WTC11 (cell line): ENCODE data around the gene CAMK2D. TPM values are rescaled to one million over a fixed set of nuclear protein-coding genes. Genes with fewer than 3 reads are reported as not detected.

Experiments used
- ATAC-seq: fragments of 200-7000 bp; cut with Tn5 transposase; 2 replicates; pipeline ENCODE4 v1.10.0; 2021; ENCODE audit warnings: mild to moderate bottlenecking, moderate library complexity
- CTCF ChIA-PET: fragments of 300-600 bp; sonication (Branson Sonifier 250); formaldehyde crosslinking; loops from one replicate; lab custom pipeline; 2021; ENCODE audit warnings: antibody characterized with exemption; lab: Charles Lee
- POLR2A ChIA-PET: fragments of 350-600 bp; sonication (Branson Sonifier 250); formaldehyde crosslinking; loops from one replicate; lab custom pipeline; 2021; ENCODE audit warnings: antibody characterized with exemption; lab: Charles Lee
- DNase-seq: peaks from one replicate; pipeline ENCODE4 v3.0.0; 2021; ENCODE audit warnings: low spot score
- H3K27ac Mint-ChIP-seq: 2 replicates; pipeline ENCODE4 v1.8.0; 2021; ENCODE audit warnings: mixed read lengths
- H3K27me3 Mint-ChIP-seq: 2 replicates; pipeline ENCODE4 v1.8.0; 2021; ENCODE audit warnings: low read depth, mild to moderate bottlenecking, moderate library complexity, mixed read lengths
- H3K36me3 Mint-ChIP-seq: 2 replicates; pipeline ENCODE4 v1.8.0; 2021; ENCODE audit warnings: mixed read lengths
- H3K4me1 Mint-ChIP-seq: 2 replicates; pipeline ENCODE4 v1.8.0; 2022; ENCODE audit warnings: mixed read lengths
- H3K4me3 Mint-ChIP-seq: 2 replicates; pipeline ENCODE4 v1.8.0; 2021; ENCODE audit warnings: mild to moderate bottlenecking, moderate library complexity, mixed read lengths
- H3K9me3 Mint-ChIP-seq: 2 replicates; pipeline ENCODE4 v1.8.0; 2021; ENCODE audit warnings: mixed read lengths
- ESRRA ChIP-seq: sonication (generic); formaldehyde crosslinking; IDR thresholded peaks from 2 replicates; pipeline ENCODE4 v1.8.1; 2022; ENCODE audit warnings: mild to moderate bottlenecking, missing genetic modification reagents, borderline replicate concordance
- ETV6 ChIP-seq: sonication (generic); formaldehyde crosslinking; IDR thresholded peaks from 2 replicates; pipeline ENCODE4 v1.8.1; 2022; ENCODE audit warnings: mild to moderate bottlenecking, missing genetic modification reagents
- GABPB1 ChIP-seq: sonication (generic); formaldehyde crosslinking; IDR thresholded peaks from 2 replicates; pipeline ENCODE4 v1.8.1; 2023; ENCODE audit warnings: mild to moderate bottlenecking, missing genetic modification reagents
- GTF2I ChIP-seq: fragments of 250-450 bp; sonication (Bioruptor Pico); conservative IDR thresholded peaks from 2 replicates; pipeline ENCODE4 v1.4.0; 2021; ENCODE audit warnings: mild to moderate bottlenecking
- JAZF1 ChIP-seq: fragments of 250-450 bp; sonication (Bioruptor Pico); IDR thresholded peaks from 2 replicates; pipeline ENCODE4 v1.9.0; 2021; ENCODE audit warnings: moderate library complexity, mild to moderate bottlenecking, inconsistent platforms
- NFE2L1 ChIP-seq: sonication (generic); formaldehyde crosslinking; IDR thresholded peaks from 2 replicates; pipeline ENCODE4 v1.8.1; 2023; ENCODE audit warnings: missing genetic modification reagents
- NR3C1 ChIP-seq: sonication (generic); formaldehyde crosslinking; conservative IDR thresholded peaks from 2 replicates; pipeline ENCODE4 v1.8.1; 2023; ENCODE audit warnings: low read depth, mild to moderate bottlenecking, missing genetic modification reagents
- PRRX2 ChIP-seq: fragments of 250-450 bp; sonication (Bioruptor Pico); IDR thresholded peaks from 2 replicates; pipeline ENCODE4 v1.8.0; 2021; ENCODE audit warnings: mild to moderate bottlenecking
- SMAD4 ChIP-seq: sonication (generic); formaldehyde crosslinking; IDR thresholded peaks from 2 replicates; pipeline ENCODE4 v1.8.0; 2022; ENCODE audit warnings: mild to moderate bottlenecking, missing genetic modification reagents
- TCF7 ChIP-seq: sonication (generic); formaldehyde crosslinking; IDR thresholded peaks from 2 replicates; pipeline ENCODE4 v1.8.0; 2022; ENCODE audit warnings: mild to moderate bottlenecking, low read depth, missing genetic modification reagents, moderate library complexity
- ZBTB21 ChIP-seq: sonication (generic); formaldehyde crosslinking; IDR thresholded peaks from 2 replicates; pipeline ENCODE4 v1.8.1; 2023; ENCODE audit warnings: mild to moderate bottlenecking, missing genetic modification reagents, borderline replicate concordance
- ZNF232 ChIP-seq: sonication (generic); formaldehyde crosslinking; IDR thresholded peaks from 2 replicates; pipeline ENCODE4 v1.8.0; 2022; ENCODE audit warnings: mild to moderate bottlenecking, missing genetic modification reagents
- ZNF263 ChIP-seq: sonication (generic); formaldehyde crosslinking; IDR thresholded peaks from 2 replicates; pipeline ENCODE4 v1.8.1; 2022; ENCODE audit warnings: low read depth, mild to moderate bottlenecking, moderate library complexity, missing genetic modification reagents
- ZNF317 ChIP-seq: sonication (generic); formaldehyde crosslinking; IDR thresholded peaks from 2 replicates; pipeline ENCODE4 v1.8.1; 2023; ENCODE audit warnings: low read depth, mild to moderate bottlenecking, moderate library complexity, missing genetic modification reagents, borderline replicate concordance
- total RNA-seq: library from RNA; stranded (reverse); gene quantifications from 3 replicates; pipeline ENCODE4 v1.2.3, GENCODE V29; 2021
- TF ChIP-seq, protein P1 (sequence below): sonication (generic); formaldehyde crosslinking; IDR thresholded peaks from 2 replicates; pipeline ENCODE4 v1.8.1; 2023; ENCODE audit warnings: mild to moderate bottlenecking, missing genetic modification reagents
- TF ChIP-seq, protein P2 (sequence below): sonication (generic); formaldehyde crosslinking; IDR thresholded peaks from 2 replicates; pipeline ENCODE4 v1.8.0; 2022; ENCODE audit warnings: mild to moderate bottlenecking, missing genetic modification reagents
- TF ChIP-seq, protein P3 (sequence below): sonication (generic); formaldehyde crosslinking; IDR thresholded peaks from 2 replicates; pipeline ENCODE4 v1.8.1; 2022; ENCODE audit warnings: low read depth, mild to moderate bottlenecking, moderate library complexity, missing genetic modification reagents, borderline replicate concordance
- TF ChIP-seq, protein P4 (sequence below): sonication (generic); formaldehyde crosslinking; conservative IDR thresholded peaks from 2 replicates; pipeline ENCODE4 v1.8.1; 2022; ENCODE audit warnings: mild to moderate bottlenecking, missing genetic modification reagents
- TF ChIP-seq, protein P5 (sequence below): sonication (generic); formaldehyde crosslinking; IDR thresholded peaks from 2 replicates; pipeline ENCODE4 v1.8.0; 2023; ENCODE audit warnings: missing genetic modification reagents
- TF ChIP-seq, protein P6 (sequence below): sonication (generic); formaldehyde crosslinking; IDR thresholded peaks from 2 replicates; pipeline ENCODE4 v1.8.0; 2023; ENCODE audit warnings: missing genetic modification reagents, mild to moderate bottlenecking, borderline replicate concordance
- TF ChIP-seq, protein P7 (sequence below): fragments of 250-450 bp; sonication (Bioruptor Pico); IDR thresholded peaks from 2 replicates; pipeline ENCODE4 v1.9.0; 2021; ENCODE audit warnings: moderate library complexity, mild to moderate bottlenecking, inconsistent platforms, borderline replicate concordance

Gene CAMK2D
- total RNA-seq, 1 experiment from 2014 or later: 16.5 TPM

DNA sequence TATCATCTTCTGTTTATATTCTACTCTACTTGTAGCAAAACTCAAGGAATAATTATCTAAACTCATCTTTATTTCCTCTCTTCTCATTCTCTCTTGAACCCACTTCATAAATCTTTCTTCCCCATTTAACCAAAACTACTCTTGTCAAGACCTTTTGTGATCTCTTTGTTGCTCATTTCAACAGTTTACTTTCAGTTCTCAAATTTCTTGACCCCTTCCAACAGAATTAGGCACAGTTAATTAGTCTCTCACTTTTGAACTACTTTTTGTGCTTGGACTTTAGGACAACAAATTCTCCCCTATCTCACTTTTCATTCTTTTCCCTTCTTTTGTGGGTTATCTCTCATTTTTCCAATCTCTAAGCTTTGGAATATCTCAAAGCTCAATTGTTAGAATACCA, 27.4 kb upstream of the CAMK2D start (continued):
- TF ChIP-seq, protein P1, sequence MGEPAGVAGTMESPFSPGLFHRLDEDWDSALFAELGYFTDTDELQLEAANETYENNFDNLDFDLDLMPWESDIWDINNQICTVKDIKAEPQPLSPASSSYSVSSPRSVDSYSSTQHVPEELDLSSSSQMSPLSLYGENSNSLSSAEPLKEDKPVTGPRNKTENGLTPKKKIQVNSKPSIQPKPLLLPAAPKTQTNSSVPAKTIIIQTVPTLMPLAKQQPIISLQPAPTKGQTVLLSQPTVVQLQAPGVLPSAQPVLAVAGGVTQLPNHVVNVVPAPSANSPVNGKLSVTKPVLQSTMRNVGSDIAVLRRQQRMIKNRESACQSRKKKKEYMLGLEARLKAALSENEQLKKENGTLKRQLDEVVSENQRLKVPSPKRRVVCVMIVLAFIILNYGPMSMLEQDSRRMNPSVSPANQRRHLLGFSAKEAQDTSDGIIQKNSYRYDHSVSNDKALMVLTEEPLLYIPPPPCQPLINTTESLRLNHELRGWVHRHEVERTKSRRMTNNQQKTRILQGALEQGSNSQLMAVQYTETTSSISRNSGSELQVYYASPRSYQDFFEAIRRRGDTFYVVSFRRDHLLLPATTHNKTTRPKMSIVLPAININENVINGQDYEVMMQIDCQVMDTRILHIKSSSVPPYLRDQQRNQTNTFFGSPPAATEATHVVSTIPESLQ (CRISPR knock-in tag): no peak
- no peak for TF ChIP-seq JAZF1 (CRISPR knock-in tag)

DNA sequence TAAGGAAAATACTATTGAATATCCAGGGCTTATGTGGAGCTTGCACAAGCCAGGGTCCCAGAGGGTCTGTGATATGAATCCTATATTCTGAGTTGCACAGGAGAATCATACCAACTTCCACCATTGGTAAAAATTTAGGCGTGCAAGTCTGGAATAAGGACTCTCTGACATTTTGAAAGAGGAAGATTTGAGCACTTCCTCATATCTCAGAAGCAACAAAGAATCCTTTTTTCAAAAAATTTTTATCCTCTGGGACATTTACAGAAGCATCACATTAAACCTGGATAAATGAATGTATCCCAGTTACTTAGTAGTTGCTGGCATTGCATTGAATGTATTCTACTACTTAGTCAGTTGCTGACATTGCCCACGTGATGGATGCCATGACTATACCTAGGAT, 24.2 kb upstream of the CAMK2D start:
- Mint-ChIP-seq H3K27me3 (no peaks in the 10 kb centered on the region), H3K4me1 (no peaks in the 10 kb centered on the region)
- no peak for TF ChIP-seq GTF2I (CRISPR knock-in tag)
- TF ChIP-seq, protein P2, sequence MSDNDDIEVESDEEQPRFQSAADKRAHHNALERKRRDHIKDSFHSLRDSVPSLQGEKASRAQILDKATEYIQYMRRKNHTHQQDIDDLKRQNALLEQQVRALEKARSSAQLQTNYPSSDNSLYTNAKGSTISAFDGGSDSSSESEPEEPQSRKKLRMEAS (CRISPR knock-in tag): no peak
- no peak for TF ChIP-seq ZNF263 (CRISPR knock-in tag)
- TF ChIP-seq, all 79 proteins: peak for 0
- 0 out of 2 replicates have a peak, but pooled peaks cover 4% of the 10 kb centered on the region for H3K9me3 Mint-ChIP-seq
- no peak overlapping the region for H3K4me3 Mint-ChIP-seq
- ChIA-PET POLR2A (no interaction called here), CTCF (no interaction called here)
- no peak overlapping the region for H3K27ac Mint-ChIP-seq
- DNase-seq: no peak
- ATAC-seq: no peak
- no peaks in the 10 kb centered on the region for H3K36me3 Mint-ChIP-seq

DNA sequence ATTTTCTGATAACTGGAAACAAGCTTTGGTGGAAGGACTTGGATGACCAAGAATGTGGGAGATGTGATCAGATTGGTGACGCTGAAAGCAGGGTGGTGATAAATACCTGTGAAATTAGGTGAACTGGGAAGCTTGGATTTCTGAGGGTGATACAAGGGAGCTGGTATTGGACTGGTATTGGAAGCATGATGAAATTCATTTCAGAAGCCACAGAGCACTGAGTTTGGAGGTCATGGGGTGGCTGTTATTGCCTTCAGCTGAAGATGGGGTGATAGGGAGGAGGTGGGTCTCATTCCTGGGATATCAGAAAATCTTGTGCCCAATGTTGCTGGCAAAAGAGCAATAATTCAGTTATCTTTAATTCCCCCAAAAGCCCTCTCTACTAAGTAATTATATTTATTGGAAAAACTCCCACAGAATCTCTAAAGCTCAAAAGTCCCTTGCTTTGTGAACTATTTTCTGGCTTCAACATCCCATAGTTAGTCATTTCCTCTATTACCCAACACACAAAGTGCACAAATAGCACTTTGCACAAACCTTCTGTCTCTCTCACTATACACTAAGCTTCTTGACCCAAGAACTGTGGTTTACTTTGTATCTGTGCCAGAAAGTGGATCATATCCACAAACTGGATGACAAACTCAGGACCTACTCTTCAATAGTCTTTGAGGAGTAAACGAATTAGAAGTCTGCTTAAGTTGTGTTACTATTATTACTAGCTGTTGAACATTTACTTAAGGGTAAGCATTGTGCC, 23.1 kb upstream of the CAMK2D start:
- H3K27me3 Mint-ChIP-seq: no peaks in the 10 kb centered on the region
- CTCF ChIA-PET: no interaction called here
- DNase-seq (no peak), ATAC-seq (no peak)
- H3K36me3 Mint-ChIP-seq: no peaks in the 10 kb centered on the region
- no peak overlapping the region for H3K4me3 Mint-ChIP-seq
- POLR2A ChIA-PET: no interaction called here
- H3K9me3 Mint-ChIP-seq: 0 out of 2 replicates have a peak, but pooled peaks cover 4% of the 10 kb centered on the region
- H3K4me1 Mint-ChIP-seq: no peaks in the 10 kb centered on the region
- no peak overlapping the region for H3K27ac Mint-ChIP-seq
- TF ChIP-seq, protein P3, sequence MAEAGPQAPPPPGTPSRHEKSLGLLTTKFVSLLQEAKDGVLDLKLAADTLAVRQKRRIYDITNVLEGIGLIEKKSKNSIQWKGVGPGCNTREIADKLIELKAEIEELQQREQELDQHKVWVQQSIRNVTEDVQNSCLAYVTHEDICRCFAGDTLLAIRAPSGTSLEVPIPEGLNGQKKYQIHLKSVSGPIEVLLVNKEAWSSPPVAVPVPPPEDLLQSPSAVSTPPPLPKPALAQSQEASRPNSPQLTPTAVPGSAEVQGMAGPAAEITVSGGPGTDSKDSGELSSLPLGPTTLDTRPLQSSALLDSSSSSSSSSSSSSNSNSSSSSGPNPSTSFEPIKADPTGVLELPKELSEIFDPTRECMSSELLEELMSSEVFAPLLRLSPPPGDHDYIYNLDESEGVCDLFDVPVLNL: no peak
- TF ChIP-seq GABPB1: 0 out of 2 replicates have a peak, but pooled peaks have one; percentile 46
- no peak for TF ChIP-seq PRRX2 (CRISPR knock-in tag)

DNA sequence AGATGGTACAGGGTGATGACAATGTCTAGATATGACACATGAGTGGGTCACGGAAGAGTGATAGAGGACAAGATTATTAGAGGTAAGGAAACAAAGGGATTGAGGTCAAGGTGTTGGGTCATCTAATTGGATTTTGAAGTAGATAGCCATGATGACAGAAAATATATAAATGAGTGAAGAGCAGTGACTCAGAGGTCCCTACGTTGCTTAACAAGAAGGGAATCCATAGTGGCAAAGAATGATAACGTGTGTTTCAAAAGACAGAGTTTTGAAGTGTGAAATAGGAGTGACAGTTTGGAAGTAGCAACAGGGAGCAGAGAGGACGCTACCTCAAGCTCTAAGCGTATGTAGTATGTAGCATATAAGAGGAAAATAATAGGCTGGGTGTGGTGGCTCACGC, 22.2 kb upstream of the CAMK2D start:
- Mint-ChIP-seq H3K4me1 (no peaks in the 10 kb centered on the region), H3K9me3 (0 out of 2 replicates have a peak, but pooled peaks cover 4% of the 10 kb centered on the region), H3K27me3 (no peaks in the 10 kb centered on the region), H3K4me3 (no peak overlapping the region), H3K27ac (no peak overlapping the region), H3K36me3 (no peaks in the 10 kb centered on the region)
- TF ChIP-seq, protein P4, sequence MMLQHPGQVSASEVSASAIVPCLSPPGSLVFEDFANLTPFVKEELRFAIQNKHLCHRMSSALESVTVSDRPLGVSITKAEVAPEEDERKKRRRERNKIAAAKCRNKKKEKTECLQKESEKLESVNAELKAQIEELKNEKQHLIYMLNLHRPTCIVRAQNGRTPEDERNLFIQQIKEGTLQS: no peak
- TF ChIP-seq, protein P5, sequence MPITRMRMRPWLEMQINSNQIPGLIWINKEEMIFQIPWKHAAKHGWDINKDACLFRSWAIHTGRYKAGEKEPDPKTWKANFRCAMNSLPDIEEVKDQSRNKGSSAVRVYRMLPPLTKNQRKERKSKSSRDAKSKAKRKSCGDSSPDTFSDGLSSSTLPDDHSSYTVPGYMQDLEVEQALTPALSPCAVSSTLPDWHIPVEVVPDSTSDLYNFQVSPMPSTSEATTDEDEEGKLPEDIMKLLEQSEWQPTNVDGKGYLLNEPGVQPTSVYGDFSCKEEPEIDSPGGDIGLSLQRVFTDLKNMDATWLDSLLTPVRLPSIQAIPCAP (CRISPR knock-in tag): no peak
- TF ChIP-seq TCF7 (CRISPR knock-in tag) (no peak), ESRRA (CRISPR knock-in tag) (no peak), ZNF232 (CRISPR knock-in tag) (no peak), PRRX2 (CRISPR knock-in tag) (no peak), SMAD4 (CRISPR knock-in tag) (no peak), NFE2L1 (CRISPR knock-in tag) (no peak), ZBTB21 (CRISPR knock-in tag) (no peak), NR3C1 (CRISPR knock-in tag) (no peak), GABPB1 (no peak), ETV6 (CRISPR knock-in tag) (no peak), ZNF317 (CRISPR knock-in tag) (no peak)
- TF ChIP-seq, protein P6, sequence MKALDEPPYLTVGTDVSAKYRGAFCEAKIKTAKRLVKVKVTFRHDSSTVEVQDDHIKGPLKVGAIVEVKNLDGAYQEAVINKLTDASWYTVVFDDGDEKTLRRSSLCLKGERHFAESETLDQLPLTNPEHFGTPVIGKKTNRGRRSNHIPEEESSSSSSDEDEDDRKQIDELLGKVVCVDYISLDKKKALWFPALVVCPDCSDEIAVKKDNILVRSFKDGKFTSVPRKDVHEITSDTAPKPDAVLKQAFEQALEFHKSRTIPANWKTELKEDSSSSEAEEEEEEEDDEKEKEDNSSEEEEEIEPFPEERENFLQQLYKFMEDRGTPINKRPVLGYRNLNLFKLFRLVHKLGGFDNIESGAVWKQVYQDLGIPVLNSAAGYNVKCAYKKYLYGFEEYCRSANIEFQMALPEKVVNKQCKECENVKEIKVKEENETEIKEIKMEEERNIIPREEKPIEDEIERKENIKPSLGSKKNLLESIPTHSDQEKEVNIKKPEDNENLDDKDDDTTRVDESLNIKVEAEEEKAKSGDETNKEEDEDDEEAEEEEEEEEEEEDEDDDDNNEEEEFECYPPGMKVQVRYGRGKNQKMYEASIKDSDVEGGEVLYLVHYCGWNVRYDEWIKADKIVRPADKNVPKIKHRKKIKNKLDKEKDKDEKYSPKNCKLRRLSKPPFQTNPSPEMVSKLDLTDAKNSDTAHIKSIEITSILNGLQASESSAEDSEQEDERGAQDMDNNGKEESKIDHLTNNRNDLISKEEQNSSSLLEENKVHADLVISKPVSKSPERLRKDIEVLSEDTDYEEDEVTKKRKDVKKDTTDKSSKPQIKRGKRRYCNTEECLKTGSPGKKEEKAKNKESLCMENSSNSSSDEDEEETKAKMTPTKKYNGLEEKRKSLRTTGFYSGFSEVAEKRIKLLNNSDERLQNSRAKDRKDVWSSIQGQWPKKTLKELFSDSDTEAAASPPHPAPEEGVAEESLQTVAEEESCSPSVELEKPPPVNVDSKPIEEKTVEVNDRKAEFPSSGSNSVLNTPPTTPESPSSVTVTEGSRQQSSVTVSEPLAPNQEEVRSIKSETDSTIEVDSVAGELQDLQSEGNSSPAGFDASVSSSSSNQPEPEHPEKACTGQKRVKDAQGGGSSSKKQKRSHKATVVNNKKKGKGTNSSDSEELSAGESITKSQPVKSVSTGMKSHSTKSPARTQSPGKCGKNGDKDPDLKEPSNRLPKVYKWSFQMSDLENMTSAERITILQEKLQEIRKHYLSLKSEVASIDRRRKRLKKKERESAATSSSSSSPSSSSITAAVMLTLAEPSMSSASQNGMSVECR: no peak
- TF ChIP-seq, protein P7, sequence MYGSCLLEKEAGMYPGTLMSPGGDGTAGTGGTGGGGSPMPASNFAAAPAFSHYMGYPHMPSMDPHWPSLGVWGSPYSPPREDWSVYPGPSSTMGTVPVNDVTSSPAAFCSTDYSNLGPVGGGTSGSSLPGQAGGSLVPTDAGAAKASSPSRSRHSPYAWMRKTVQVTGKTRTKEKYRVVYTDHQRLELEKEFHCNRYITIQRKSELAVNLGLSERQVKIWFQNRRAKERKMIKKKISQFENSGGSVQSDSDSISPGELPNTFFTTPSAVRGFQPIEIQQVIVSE (CRISPR knock-in tag): no peak
- no peak for ATAC-seq
- DNase-seq: no peak
- POLR2A ChIA-PET: no interaction called here
- CTCF ChIA-PET: no interaction called here
